NCI-H526 treated with DMSO at 0.1 percent for 48 hours (cell line): ENCODE measurements around the gene WDR7.

ENCODE experiments used
- DNase-seq: peaks from one replicate; lab custom pipeline; 2025; lab: John Stamatoyannopoulos, UW

The WDR7 gene

GRCh38 chr18:56890632-56891031 lies 239.5 kb downstream of the WDR7 start:
- no peak for DNase-seq

GRCh38 chr18:56891116-56891515 lies 240.0 kb downstream of the WDR7 start:
- DNase-seq: no peak

- no peak for DNase-seq
Measured at GRCh38 chr18:56891870-56892269, 240.7 kb downstream of the WDR7 start.

GRCh38 chr18:56897122-56897521 lies 246.0 kb downstream of the WDR7 start:
- DNase-seq: no peak

GRCh38 chr18:56899660-56900059 lies 248.5 kb downstream of the WDR7 start:
- DNase-seq: no peak

- no peak for DNase-seq
Measured at GRCh38 chr18:56900195-56901094, 249.3 kb downstream of the WDR7 start.

GRCh38 chr18:56901919-56902318 lies 250.8 kb downstream of the WDR7 start:
- DNase-seq: no peak

- no peak for DNase-seq
Measured at GRCh38 chr18:56902653-56903052, 251.5 kb downstream of the WDR7 start.

GRCh38 chr18:56903686-56904085 lies 252.5 kb downstream of the WDR7 start:
- no peak for DNase-seq

- DNase-seq: no peak
Measured at GRCh38 chr18:56907771-56908170, 256.6 kb downstream of the WDR7 start.

GRCh38 chr18:56910237-56910636 lies 259.1 kb downstream of the WDR7 start:
- no peak for DNase-seq

- no peak for DNase-seq
Measured at GRCh38 chr18:56910967-56911366, 259.8 kb downstream of the WDR7 start.

- no peak for DNase-seq
Measured at GRCh38 chr18:56913941-56914340, 262.8 kb downstream of the WDR7 start.

- no peak for DNase-seq
Measured at GRCh38 chr18:56919190-56919589, 268.0 kb downstream of the WDR7 start.

GRCh38 chr18:56921896-56922480 lies 270.8 kb downstream of the WDR7 start:
- DNase-seq: peak; percentile 53

GRCh38 chr18:56926734-56927133 lies 275.6 kb downstream of the WDR7 start:
- no peak for DNase-seq

GRCh38 chr18:56927786-56928185 lies 276.6 kb downstream of the WDR7 start:
- no peak for DNase-seq

- DNase-seq: no peak
Measured at GRCh38 chr18:56929886-56930285, 278.7 kb downstream of the WDR7 start.

- DNase-seq: no peak
Measured at GRCh38 chr18:56933472-56933871, 282.3 kb downstream of the WDR7 start.

- no peak for DNase-seq
Measured at GRCh38 chr18:56934131-56934530, 283.0 kb downstream of the WDR7 start.

- DNase-seq: no peak
Measured at GRCh38 chr18:56934906-56935305, 283.7 kb downstream of the WDR7 start.

- no peak for DNase-seq
Measured at GRCh38 chr18:56935434-56936040, 284.4 kb downstream of the WDR7 start.

- DNase-seq: no peak
Measured at GRCh38 chr18:56936457-56936856, 285.3 kb downstream of the WDR7 start.
